Nephron progenitor cell (in vitro differentiated cells): ENCODE measurements around the gene WDR18.

ENCODE experiments used
- DNase-seq: peaks from one replicate; pipeline ENCODE4 v3.0.0; 2021
- H3K27ac Mint-ChIP-seq: 2 replicates; pipeline ENCODE4 v1.8.0; 2021; ENCODE audit warnings: mild to moderate bottlenecking, moderate library complexity, mixed read lengths
- H3K27me3 Mint-ChIP-seq: 2 replicates; pipeline ENCODE4 v1.8.0; 2021; ENCODE audit warnings: mild to moderate bottlenecking, low read depth, mixed read lengths; ENCODE audit not compliant: poor library complexity
- H3K36me3 Mint-ChIP-seq: 2 replicates; pipeline ENCODE4 v1.8.0; 2021; ENCODE audit warnings: low read depth, mixed read lengths
- H3K4me1 Mint-ChIP-seq: 2 replicates; pipeline ENCODE4 v1.8.0; 2021; ENCODE audit warnings: mixed read lengths
- H3K4me3 Mint-ChIP-seq: 2 replicates; pipeline ENCODE4 v1.8.0; 2021; ENCODE audit warnings: mild to moderate bottlenecking, moderate library complexity, mixed read lengths
- H3K9me3 Mint-ChIP-seq: 2 replicates; pipeline ENCODE4 v1.8.0; 2021; ENCODE audit warnings: mild to moderate bottlenecking, moderate library complexity, mixed read lengths
- TF ChIP-seq, protein P1 (sequence below): fragments of 200-600 bp; sonication (generic); IDR thresholded peaks from 2 replicates; pipeline ENCODE4 v1.5.0; 2021; ENCODE audit warnings: antibody characterized with exemption

The WDR18 gene

GRCh38 chr19:994516-994915 lies 10.4 kb downstream of the WDR18 start:
- Mint-ChIP-seq H3K9me3 (no peaks in the 10 kb centered on the region), H3K4me1 (peaks cover 28% of the 10 kb centered on the region), H3K36me3 (peaks cover 5% of the 10 kb centered on the region), H3K27ac (no peak overlapping the region), H3K27me3 (peaks cover 46% of the 10 kb centered on the region), H3K4me3 (no peak overlapping the region)
- TF ChIP-seq, protein P1, sequence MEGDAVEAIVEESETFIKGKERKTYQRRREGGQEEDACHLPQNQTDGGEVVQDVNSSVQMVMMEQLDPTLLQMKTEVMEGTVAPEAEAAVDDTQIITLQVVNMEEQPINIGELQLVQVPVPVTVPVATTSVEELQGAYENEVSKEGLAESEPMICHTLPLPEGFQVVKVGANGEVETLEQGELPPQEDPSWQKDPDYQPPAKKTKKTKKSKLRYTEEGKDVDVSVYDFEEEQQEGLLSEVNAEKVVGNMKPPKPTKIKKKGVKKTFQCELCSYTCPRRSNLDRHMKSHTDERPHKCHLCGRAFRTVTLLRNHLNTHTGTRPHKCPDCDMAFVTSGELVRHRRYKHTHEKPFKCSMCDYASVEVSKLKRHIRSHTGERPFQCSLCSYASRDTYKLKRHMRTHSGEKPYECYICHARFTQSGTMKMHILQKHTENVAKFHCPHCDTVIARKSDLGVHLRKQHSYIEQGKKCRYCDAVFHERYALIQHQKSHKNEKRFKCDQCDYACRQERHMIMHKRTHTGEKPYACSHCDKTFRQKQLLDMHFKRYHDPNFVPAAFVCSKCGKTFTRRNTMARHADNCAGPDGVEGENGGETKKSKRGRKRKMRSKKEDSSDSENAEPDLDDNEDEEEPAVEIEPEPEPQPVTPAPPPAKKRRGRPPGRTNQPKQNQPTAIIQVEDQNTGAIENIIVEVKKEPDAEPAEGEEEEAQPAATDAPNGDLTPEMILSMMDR, result no peak
- DNase-seq, result no peak

DNA sequence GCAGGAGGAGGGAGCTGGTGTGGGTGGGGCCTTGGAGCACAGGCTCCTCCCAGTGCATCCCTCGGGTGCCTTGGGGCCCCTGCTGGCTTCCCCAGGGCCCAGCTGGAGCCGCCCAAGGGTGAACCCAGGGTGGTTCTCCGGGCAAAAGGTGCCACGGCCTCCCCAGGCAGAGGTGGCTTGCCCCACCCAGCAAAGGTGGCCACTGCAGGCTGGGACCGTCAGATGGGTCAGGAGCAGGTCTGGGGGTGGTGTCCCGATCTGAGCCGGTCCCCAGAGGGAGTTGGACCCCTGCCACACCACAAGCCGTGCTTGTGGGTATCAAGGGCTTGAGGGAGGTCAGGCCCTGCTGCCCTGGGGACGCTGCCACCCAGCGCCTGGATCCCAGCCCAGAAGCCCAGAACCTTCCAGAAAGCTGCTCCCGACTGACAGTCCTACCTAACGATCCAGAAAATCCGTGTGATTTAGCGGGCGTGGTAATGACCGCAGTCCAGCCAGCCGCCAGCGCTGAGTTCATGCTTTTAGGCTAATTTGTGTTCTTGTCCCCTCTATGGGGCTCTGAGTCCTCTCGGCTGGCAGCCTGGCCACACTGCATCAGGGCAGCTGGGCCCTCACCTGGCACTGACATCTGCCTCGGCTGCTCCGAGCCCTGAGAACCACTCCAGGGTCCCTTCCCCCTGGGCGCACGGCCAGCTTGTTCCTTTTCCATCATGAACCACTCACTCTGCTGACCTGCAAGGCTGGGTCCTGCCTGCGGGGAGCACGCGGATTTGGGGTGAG lies 11.1 kb downstream of the WDR18 start:
- DNase-seq, result no peak
- H3K4me3 Mint-ChIP-seq, result no peak overlapping the region
- TF ChIP-seq, protein P1, result no peak
- no peak overlapping the region for H3K27ac Mint-ChIP-seq
- peaks cover 5% of the 10 kb centered on the region for H3K36me3 Mint-ChIP-seq
- H3K4me1 Mint-ChIP-seq, result peaks cover 28% of the 10 kb centered on the region
- H3K27me3 Mint-ChIP-seq, result peaks cover 52% of the 10 kb centered on the region
- no peaks in the 10 kb centered on the region for H3K9me3 Mint-ChIP-seq

- H3K4me1 Mint-ChIP-seq, result peaks cover 28% of the 10 kb centered on the region
- H3K27me3 Mint-ChIP-seq, result peaks cover 57% of the 10 kb centered on the region
- no peak overlapping the region for H3K27ac Mint-ChIP-seq
- H3K36me3 Mint-ChIP-seq, result peaks cover 5% of the 10 kb centered on the region
- peak; percentile 55 for DNase-seq
- TF ChIP-seq, protein P1, result no peak
- H3K4me3 Mint-ChIP-seq, result peak overlapping the region; percentile 25
- no peaks in the 10 kb centered on the region for H3K9me3 Mint-ChIP-seq
Observed at GRCh38 chr19:996051-996838, 12.1 kb downstream of the WDR18 start.

DNA sequence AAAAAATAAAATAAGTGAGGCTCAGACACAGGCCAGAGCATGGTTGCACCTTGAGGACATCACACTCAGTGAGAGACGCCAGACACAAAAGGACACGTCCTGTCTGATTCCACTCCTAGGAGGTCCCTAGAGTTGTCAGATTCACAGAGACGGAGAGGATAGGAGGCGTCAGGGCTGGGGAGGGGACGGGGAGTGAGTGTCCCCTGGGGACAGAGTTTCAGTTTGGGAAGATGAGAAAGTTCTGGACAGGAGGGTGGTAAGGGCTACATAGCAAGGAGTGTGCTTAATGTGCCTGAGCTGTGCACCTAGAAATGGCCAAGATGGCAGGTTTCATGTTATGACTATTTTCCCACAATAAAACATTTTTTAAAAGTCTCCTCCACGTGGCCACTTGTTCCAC lies 13.9 kb downstream of the WDR18 start:
- H3K9me3 Mint-ChIP-seq, result no peaks in the 10 kb centered on the region
- no peak for DNase-seq
- H3K27ac Mint-ChIP-seq, result no peak overlapping the region
- H3K4me1 Mint-ChIP-seq, result peaks cover 24% of the 10 kb centered on the region
- H3K27me3 Mint-ChIP-seq, result peaks cover 64% of the 10 kb centered on the region
- H3K36me3 Mint-ChIP-seq, result no peaks in the 10 kb centered on the region
- TF ChIP-seq, protein P1, result no peak
- H3K4me3 Mint-ChIP-seq, result peak overlapping the region; percentile 19

GRCh38 chr19:999379-999719 lies 15.2 kb downstream of the WDR18 start:
- DNase-seq, result no peak
- Mint-ChIP-seq H3K9me3 (no peaks in the 10 kb centered on the region), H3K27ac (no peak overlapping the region), H3K4me1 (peaks cover 17% of the 10 kb centered on the region), H3K36me3 (no peaks in the 10 kb centered on the region), H3K4me3 (peak overlapping the region; percentile 70), H3K27me3 (peaks cover 64% of the 10 kb centered on the region)
- TF ChIP-seq, protein P1, result no peak
